Activated naive CD8-positive, alpha-beta T cell treated with anti-CD3 and anti-CD28 coated beads, Interleukin-2, amount 10 ng/mL, durations not matched to agents 7 days and 5 days (primary cell): Measurements from ENCODE around the gene CDH4. TPM values are rescaled to one million over a fixed set of nuclear protein-coding genes. Genes with fewer than 3 reads are reported as not detected.

Source experiments
- ATAC-seq: fragments of 150-1000 bp; cut with Tn5 transposase; one replicate; pipeline ENCODE4 v1.10.0; 2021; ENCODE audit warnings: low read depth, moderate library complexity
- POLR2A ChIA-PET: fragments of 350-600 bp; sonication (Branson Sonifier 250); formaldehyde crosslinking; loops from one replicate; lab custom pipeline; 2021; ENCODE audit warnings: antibody characterized with exemption; lab: Charles Lee
- DNase-seq: peaks from one replicate; pipeline ENCODE4 v3.0.0; 2021
- H3K27ac Mint-ChIP-seq: one replicate; pipeline ENCODE4 v1.8.0; 2022; ENCODE audit warnings: mild to moderate bottlenecking, mixed read lengths
- H3K27me3 Mint-ChIP-seq: one replicate; pipeline ENCODE4 v1.8.0; 2022; ENCODE audit warnings: mild to moderate bottlenecking, moderate library complexity, mixed read lengths
- H3K36me3 Mint-ChIP-seq: one replicate; pipeline ENCODE4 v1.8.0; 2021; ENCODE audit warnings: mild to moderate bottlenecking, mixed read lengths
- H3K4me1 Mint-ChIP-seq: one replicate; pipeline ENCODE4 v1.8.0; 2021; ENCODE audit warnings: mixed read lengths
- H3K4me3 Mint-ChIP-seq: one replicate; pipeline ENCODE4 v1.8.0; 2022; ENCODE audit warnings: mild to moderate bottlenecking, moderate library complexity, mixed read lengths
- H3K9me3 Mint-ChIP-seq: one replicate; pipeline ENCODE4 v1.8.0; 2021; ENCODE audit warnings: mixed read lengths
- total RNA-seq, 2 experiments: library from RNA; stranded (reverse); gene quantifications; one replicate each; pipeline ENCODE4 v1.2.3, GENCODE V29; 2021

Gene CDH4
- total RNA-seq, 2 experiments from 2014 or later: 0.14 to 0.20 TPM

DNA sequence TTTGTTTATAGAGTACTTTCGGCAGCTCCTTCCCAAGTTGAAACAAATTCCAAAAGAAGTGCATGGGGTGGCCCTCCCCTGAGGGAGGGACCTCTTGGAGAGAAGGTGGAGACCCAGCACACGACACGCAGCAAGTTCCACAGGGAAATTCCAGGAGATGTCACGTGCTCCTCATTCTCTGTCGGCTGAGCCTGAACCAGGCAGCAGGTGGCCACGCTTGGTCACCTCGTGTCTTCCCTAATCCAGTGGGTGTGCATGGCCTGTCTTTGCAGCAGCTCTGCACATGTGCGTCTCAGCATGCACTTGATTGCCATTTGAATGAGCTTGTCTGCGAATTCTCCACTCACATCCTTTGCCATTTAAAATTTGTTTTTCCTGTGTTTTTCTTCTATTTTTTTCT is 357.4 kb downstream of the CDH4 start:
- DNase-seq (no peak), ATAC-seq (no peak)
- no peaks in the 10 kb centered on the region for H3K36me3 Mint-ChIP-seq
- no peaks in the 10 kb centered on the region for H3K27me3 Mint-ChIP-seq
- peaks cover 6% of the 10 kb centered on the region for H3K9me3 Mint-ChIP-seq
- H3K4me3 Mint-ChIP-seq: no peak overlapping the region
- POLR2A ChIA-PET: no interaction called here
- H3K27ac Mint-ChIP-seq: no peak overlapping the region
- H3K4me1 Mint-ChIP-seq: no peaks in the 10 kb centered on the region

DNA sequence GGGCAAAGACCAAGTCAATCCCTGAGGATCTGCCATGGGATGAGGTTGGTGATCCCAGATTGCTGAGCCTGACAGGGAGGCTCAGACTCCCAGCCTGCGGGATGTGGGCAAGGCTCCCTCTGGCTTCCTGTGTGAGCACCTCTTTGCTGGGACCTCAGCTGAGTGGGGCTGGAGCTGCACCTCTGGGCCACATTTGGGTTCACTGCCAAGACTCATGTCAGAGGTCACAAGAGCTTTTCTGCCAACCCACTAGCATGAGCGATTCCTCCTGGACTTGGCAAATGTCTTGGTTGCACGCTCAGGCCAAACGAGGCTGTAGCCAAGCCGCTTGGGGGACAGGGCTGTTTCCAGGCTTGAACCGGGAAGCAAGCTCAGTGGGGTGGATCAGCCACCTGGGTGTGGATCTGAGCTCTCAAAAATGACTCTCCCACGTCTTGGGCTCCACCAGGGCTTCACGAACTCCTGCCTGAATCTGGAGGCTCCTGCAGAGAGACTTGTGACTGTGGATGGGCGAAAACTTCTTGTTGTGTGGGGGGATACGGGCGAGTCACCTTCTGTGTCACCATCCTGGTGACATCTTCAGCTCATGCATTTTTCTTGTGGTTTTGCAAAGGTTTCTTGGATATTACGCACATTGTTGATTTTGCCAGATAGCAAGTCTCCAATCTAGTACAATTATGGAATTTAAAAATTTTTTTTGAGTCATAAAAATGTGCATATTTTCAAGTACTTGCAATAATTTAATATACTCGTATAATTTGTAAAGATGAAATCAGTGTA is 359.5 kb downstream of the CDH4 start:
- ATAC-seq (no peak), DNase-seq (no peak)
- no peaks in the 10 kb centered on the region for H3K27me3 Mint-ChIP-seq
- no peak overlapping the region for H3K27ac Mint-ChIP-seq
- H3K4me3 Mint-ChIP-seq: no peak overlapping the region
- POLR2A ChIA-PET: no interaction called here
- H3K36me3 Mint-ChIP-seq: no peaks in the 10 kb centered on the region
- H3K9me3 Mint-ChIP-seq: peaks cover 4% of the 10 kb centered on the region
- H3K4me1 Mint-ChIP-seq: no peaks in the 10 kb centered on the region

DNA sequence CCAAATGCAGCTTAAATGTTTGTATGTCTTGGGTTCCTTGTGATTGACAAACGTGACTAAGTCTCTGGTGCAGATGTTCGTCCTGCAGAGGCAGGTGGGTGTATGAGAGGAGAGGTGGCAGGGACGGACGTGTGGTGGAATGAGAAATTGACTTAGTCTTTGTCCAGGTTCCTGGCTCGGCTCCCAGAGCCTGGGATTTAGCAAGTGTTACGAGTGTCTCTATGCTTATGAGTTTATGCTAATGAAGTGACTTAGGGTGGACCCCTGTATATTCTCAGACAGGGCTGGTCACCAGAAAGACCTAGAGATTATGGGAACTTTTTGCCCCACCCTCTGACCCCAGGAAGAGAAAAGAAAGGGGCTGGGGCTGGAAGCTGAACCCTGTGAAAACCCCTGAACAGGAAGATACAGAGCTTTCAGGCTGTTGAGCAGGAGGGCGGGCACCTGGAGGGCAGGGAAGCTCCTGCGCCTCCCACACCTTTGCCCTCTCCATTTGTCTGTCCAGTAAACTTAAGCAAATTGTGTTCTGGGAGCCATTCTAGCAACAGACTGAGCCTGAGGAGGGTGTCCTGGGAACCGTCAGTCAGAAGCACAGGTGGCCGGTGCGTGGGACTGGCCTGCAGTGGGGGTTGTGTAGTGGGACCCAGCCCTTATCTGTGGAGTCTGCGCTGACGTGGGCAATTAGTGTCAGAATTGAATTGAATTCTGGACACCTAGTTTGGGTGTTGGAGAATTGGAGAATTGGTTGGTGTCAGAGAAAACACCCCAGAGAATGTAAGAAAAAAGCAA is 362.1 kb downstream of the CDH4 start:
- no peak for ATAC-seq
- Mint-ChIP-seq H3K36me3 (no peaks in the 10 kb centered on the region), H3K27me3 (no peaks in the 10 kb centered on the region), H3K4me3 (no peak overlapping the region), H3K9me3 (peaks cover 7% of the 10 kb centered on the region), H3K4me1 (no peaks in the 10 kb centered on the region), H3K27ac (no peak overlapping the region)
- POLR2A ChIA-PET: no interaction called here
- no peak for DNase-seq

DNA sequence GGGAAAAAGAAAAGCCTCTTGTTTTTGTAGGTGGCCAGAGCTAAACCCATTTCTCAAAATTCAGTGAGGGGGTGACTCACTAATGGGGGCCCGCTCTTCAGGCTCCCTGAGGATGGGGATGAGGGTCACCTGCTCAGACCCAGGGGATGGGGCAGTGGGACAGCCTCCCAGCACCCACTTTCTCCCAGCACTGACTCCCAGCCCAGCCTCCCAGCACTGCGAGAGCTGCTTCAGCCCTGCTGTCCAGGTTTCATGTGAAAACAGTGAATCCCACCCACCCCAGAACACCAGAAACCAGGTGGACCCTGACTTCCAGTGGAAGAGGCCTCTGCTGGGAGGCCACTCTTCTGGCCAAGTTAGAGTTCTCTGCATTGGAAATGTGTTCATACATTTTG is 362.6 kb downstream of the CDH4 start:
- ATAC-seq: no peak
- POLR2A ChIA-PET: no interaction called here
- Mint-ChIP-seq H3K36me3 (no peaks in the 10 kb centered on the region), H3K27ac (no peak overlapping the region), H3K27me3 (no peaks in the 10 kb centered on the region), H3K4me1 (no peaks in the 10 kb centered on the region), H3K9me3 (peaks cover 7% of the 10 kb centered on the region), H3K4me3 (no peak overlapping the region)
- DNase-seq: no peak

DNA sequence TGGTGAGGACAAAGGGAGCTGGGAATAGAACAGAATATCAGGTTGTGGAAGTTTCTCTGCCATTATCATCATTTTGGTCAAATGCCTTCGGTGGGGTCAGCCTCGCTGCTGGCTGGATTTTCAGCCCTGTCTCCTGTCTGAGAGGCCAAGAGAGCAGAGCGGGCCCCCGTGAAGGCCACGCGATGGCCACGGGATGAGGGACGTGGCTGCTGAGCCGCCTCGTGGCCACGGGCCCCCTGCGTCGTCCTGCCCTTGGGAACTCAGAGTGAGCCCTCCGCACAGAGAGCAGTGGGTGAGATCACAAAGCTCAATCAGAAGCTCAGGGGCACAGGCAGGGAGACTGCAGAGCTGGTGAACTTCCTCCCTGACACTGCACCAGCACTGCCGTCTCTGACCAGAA is 363.7 kb downstream of the CDH4 start:
- H3K27me3 Mint-ChIP-seq: no peaks in the 10 kb centered on the region
- H3K4me1 Mint-ChIP-seq: no peaks in the 10 kb centered on the region
- no peaks in the 10 kb centered on the region for H3K36me3 Mint-ChIP-seq
- H3K4me3 Mint-ChIP-seq: no peak overlapping the region
- POLR2A ChIA-PET: no interaction called here
- no peak overlapping the region for H3K27ac Mint-ChIP-seq
- DNase-seq (no peak), ATAC-seq (no peak)
- H3K9me3 Mint-ChIP-seq: peaks cover 3% of the 10 kb centered on the region

DNA sequence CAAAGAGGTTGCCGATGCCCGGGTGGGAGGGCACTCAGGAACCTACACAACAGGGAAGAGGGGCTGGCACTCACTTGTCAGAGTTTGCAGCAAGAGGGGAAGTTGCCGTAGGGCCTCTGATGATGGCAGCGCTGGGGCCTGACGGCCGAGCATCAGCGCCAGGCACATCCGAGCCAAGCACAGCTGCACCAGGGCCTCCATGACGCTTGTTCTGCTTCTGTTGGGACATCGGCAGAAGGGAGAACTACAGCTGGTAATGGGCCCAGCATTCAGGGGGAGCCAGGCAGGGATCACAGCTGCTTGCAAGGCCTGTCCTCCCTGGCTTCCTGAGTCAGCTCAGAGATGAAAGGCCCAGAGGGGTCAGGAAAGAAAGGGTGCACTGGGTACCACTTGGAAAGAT is 367.7 kb downstream of the CDH4 start:
- H3K9me3 Mint-ChIP-seq: peaks cover 3% of the 10 kb centered on the region
- H3K27ac Mint-ChIP-seq: no peak overlapping the region
- ATAC-seq: no peak
- DNase-seq: no peak
- H3K27me3 Mint-ChIP-seq: no peaks in the 10 kb centered on the region
- no peaks in the 10 kb centered on the region for H3K4me1 Mint-ChIP-seq
- POLR2A ChIA-PET: no interaction called here
- no peaks in the 10 kb centered on the region for H3K36me3 Mint-ChIP-seq
- H3K4me3 Mint-ChIP-seq: no peak overlapping the region

DNA sequence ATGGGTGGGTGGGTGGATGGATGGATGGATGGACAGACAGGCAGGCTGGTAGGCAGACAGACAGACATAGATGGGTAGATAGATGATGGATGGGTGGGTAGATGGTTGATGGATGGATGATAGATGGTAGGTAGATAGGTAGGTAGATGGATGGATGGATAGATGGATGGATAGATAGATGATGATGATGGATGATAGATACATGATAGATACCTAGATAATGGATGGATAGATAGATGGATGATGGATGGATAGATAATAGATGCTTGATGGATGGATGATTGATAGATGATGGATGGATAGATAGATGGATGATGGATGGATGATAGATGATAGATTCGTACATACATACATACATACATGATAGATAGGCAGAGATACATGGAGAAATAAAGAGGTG is 368.1 kb downstream of the CDH4 start:
- Mint-ChIP-seq H3K4me3 (no peak overlapping the region), H3K27me3 (no peaks in the 10 kb centered on the region), H3K36me3 (no peaks in the 10 kb centered on the region), H3K4me1 (no peaks in the 10 kb centered on the region), H3K27ac (no peak overlapping the region), H3K9me3 (peaks cover 3% of the 10 kb centered on the region)
- no peak for DNase-seq
- POLR2A ChIA-PET: no interaction called here
- ATAC-seq: no peak

DNA sequence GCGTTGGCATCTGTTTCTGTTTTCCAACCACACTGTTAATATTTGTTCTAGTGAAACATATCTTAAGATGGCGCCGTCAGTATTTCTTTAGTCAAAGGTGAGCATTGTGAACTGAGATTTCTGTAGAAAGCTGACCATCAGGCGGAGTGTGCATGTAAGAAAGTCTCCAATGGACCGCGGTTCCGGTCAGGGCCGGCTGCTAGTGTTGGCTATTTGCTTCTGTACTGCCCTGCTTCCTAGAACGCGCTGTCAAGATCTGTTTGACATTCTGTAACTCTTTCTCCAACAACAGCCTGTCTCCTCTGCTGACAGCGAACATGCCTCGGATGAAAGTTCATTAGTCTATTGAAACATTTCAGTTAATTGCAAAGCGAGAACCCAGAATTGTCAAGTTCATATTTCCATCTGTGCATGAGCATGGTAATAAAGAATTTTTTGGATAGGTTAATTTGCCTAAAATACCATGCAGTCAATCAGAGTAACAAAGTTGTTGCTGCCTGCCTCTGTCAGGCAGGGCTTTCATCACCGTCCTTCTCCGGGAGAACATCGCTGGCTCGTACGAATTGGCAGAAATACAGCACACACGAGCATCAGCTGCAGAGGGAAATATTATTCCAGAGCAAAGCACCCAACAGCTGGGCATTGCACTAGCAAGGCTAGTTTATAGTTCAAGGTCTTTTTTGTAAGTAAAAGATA is 369.1 kb downstream of the CDH4 start:
- ATAC-seq (no peak), DNase-seq (no peak)
- Mint-ChIP-seq H3K4me1 (no peaks in the 10 kb centered on the region), H3K27ac (no peak overlapping the region), H3K36me3 (no peaks in the 10 kb centered on the region), H3K9me3 (peaks cover 3% of the 10 kb centered on the region), H3K4me3 (no peak overlapping the region), H3K27me3 (no peaks in the 10 kb centered on the region)
- POLR2A ChIA-PET: no interaction called here

DNA sequence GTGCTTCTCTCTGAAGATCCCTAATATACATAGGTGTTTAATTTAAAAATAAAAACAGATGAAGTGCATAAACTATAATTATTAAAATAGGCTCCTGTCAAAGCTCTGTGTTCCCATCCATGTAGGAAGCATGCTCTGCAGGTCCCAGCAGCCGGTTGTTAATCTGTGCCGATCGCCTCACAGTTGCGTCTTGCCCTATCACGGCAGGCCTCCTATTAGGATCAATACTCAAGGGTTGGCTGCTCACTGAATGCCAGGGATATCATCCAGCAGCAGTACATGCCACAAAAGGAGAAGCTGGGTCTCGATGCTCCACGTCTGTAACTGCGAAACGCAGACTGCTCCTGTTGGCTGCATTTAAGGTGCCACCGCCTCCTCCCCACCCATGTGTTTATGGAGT is 369.8 kb downstream of the CDH4 start:
- Mint-ChIP-seq H3K27me3 (no peaks in the 10 kb centered on the region), H3K4me3 (no peak overlapping the region), H3K9me3 (peaks cover 3% of the 10 kb centered on the region), H3K4me1 (no peaks in the 10 kb centered on the region), H3K27ac (no peak overlapping the region), H3K36me3 (no peaks in the 10 kb centered on the region)
- DNase-seq (no peak), ATAC-seq (no peak)
- POLR2A ChIA-PET: no interaction called here

DNA sequence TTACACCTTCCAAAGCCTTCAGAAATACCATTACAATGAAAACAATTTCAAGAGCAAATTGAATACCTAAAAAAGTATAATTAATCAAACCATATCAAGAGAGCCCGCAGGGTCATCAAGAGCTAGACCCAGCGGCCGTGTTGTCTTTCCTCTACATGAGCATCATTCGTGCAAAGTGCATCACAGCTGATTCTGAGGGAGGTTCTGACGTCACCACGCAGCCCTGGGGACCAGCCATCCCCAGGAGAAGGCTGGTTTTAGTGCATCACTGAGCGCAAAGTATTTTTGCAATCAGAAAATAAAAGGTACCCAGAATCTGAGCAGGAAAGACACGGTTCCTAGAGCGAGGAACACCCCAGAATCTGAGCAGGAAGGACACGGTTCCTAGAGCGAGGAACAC is 371.4 kb downstream of the CDH4 start:
- H3K27ac Mint-ChIP-seq: no peak overlapping the region
- H3K4me1 Mint-ChIP-seq: no peaks in the 10 kb centered on the region
- H3K27me3 Mint-ChIP-seq: no peaks in the 10 kb centered on the region
- H3K36me3 Mint-ChIP-seq: no peaks in the 10 kb centered on the region
- DNase-seq (no peak), ATAC-seq (no peak)
- no peaks in the 10 kb centered on the region for H3K9me3 Mint-ChIP-seq
- POLR2A ChIA-PET: no interaction called here
- no peak overlapping the region for H3K4me3 Mint-ChIP-seq

DNA sequence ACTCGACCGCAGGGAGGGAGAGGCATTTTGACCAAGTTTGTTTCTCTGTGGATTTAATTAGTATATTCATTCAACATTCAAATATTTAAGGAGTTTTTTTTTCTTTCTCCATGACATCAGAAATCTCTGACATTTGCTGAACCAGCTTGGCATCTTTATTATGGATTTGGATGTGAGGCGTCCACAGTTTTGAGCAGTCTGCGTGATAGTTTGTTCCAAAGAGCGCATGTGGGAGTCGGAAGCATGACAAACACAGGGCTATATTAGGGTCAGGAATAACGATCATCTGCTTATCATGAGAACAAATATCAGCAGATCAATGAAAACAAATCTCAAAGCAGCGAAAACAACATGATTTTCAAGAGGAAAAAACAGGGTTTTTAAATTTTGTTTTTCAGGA is 373.2 kb downstream of the CDH4 start:
- no peaks in the 10 kb centered on the region for H3K4me1 Mint-ChIP-seq
- ATAC-seq (no peak), DNase-seq (no peak)
- no peak overlapping the region for H3K27ac Mint-ChIP-seq
- H3K4me3 Mint-ChIP-seq: no peak overlapping the region
- no peaks in the 10 kb centered on the region for H3K36me3 Mint-ChIP-seq
- no peaks in the 10 kb centered on the region for H3K9me3 Mint-ChIP-seq
- H3K27me3 Mint-ChIP-seq: no peaks in the 10 kb centered on the region
- POLR2A ChIA-PET: no interaction called here

DNA sequence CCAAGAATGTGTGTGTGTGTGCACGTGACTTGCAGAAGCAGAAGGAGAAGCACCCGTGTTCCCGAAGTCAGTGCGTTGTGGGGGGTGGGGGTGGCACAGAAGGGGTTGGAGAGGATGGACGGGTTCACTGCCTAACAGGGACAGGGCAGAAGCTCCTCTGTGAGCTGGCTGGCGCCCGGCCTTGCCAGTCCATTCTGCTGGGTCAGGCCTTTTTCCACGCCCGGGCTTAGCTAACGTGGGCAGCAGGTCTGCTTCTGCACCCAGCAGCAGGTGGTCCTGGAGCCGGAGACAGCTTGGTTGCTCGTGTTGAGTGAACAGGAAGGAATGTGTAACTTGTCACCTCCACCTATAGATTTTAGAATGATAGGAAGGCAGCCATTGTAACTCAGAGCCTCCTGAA is 374.4 kb downstream of the CDH4 start:
- POLR2A ChIA-PET: no interaction called here
- no peaks in the 10 kb centered on the region for H3K27me3 Mint-ChIP-seq
- H3K9me3 Mint-ChIP-seq: no peaks in the 10 kb centered on the region
- H3K4me3 Mint-ChIP-seq: no peak overlapping the region
- no peaks in the 10 kb centered on the region for H3K4me1 Mint-ChIP-seq
- H3K27ac Mint-ChIP-seq: no peak overlapping the region
- H3K36me3 Mint-ChIP-seq: no peaks in the 10 kb centered on the region
- ATAC-seq: no peak
- no peak for DNase-seq

DNA sequence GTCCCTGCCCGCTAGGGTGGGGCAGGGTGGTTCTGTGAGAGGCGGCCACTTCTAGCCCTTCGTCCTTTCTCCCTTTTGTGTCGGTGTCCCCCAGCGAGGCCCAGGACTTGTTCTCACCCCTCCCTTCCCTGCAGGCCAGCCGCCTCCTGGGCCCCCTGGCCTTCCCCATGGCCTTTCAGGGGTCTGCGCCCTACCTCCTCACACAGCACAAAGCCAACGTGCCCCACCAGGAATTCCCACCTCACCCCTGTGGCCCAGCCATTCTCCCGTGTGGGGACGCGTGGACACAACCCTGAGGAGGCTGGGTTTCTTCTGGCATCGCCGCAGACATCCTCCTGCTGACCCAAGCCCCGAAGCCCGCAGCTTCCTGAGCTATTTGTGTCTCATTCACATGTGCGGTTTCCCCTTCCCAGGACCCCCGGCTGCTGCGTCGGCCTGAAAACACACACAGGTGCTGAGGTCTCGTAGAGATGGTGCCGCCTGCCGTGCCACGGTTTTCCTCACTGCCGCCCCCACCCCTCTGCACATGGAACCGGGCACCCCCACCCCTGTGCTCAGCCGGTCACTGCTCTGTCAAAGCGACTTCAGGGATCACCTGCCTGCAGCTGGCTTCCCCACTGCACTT is 375.8 kb downstream of the CDH4 start:
- no peaks in the 10 kb centered on the region for H3K4me1 Mint-ChIP-seq
- peaks cover under 1% of the 10 kb centered on the region for H3K9me3 Mint-ChIP-seq
- no peak overlapping the region for H3K4me3 Mint-ChIP-seq
- no peaks in the 10 kb centered on the region for H3K36me3 Mint-ChIP-seq
- no peak for DNase-seq
- no peaks in the 10 kb centered on the region for H3K27me3 Mint-ChIP-seq
- POLR2A ChIA-PET: no interaction called here
- no peak overlapping the region for H3K27ac Mint-ChIP-seq
- ATAC-seq: no peak
